HG03342 (cell line): ENCODE data around the gene ENTREP1.
"Not testable (repeated sequence)": the region's sequence is repeated elsewhere in the genome, so short reads cannot be mapped to it uniquely, and the experiment has no call there.

Source experiments
- ATAC-seq: cut with Tn5 transposase; IDR thresholded peaks from one replicate; pipeline ENCODE4 v1.9.1; 2021; ENCODE audit warnings: mild to moderate bottlenecking, moderate library complexity; ENCODE audit not compliant: unreplicated experiment

ENTREP1 gene

GRCh38 chr9:69440254-69440955 lies 115.4 kb downstream of the ENTREP1 start:
- not testable (repeated sequence) for ATAC-seq
